Liver (tissue), 9 donors: ENCODE data around the gene CDH13. TPM values are rescaled to one million over a fixed set of nuclear protein-coding genes. Genes with fewer than 3 reads are reported as not detected.

Source experiments
- DNase-seq: peaks from one replicate; pipeline ENCODE4 v3.0.0-alpha.2; 2017; ENCODE audit warnings: low spot score
- H3K27ac ChIP-seq, 2 donors: one replicate each; pipeline ENCODE4 v1.7.0; 2013; ENCODE audit warnings: inconsistent platforms in 2 of 2, low read length in 2 of 2, control low read depth in 1 of 2, low read depth in 1 of 2, mild to moderate bottlenecking in 1 of 2
- H3K27me3 ChIP-seq, 4 donors: one replicate each; pipeline versions ENCODE4 v1.6.1 to v1.7.0; 2013; ENCODE audit warnings: low read length in 3 of 4, inconsistent platforms in 1 of 4, mild to moderate bottlenecking in 1 of 4, moderate library complexity in 1 of 4; ENCODE audit not compliant: control insufficient read depth in 4 of 4, insufficient read depth in 4 of 4
- H3K36me3 ChIP-seq, 4 donors: one replicate each; pipeline versions ENCODE4 v1.6.1 to v1.7.0; 2013; ENCODE audit warnings: low read length in 3 of 4, mild to moderate bottlenecking in 3 of 4, low read depth in 1 of 4, moderate library complexity in 1 of 4; ENCODE audit not compliant: control insufficient read depth in 4 of 4, insufficient read depth in 3 of 4
- H3K4me1 ChIP-seq, 4 donors: one replicate each; pipeline versions ENCODE4 v1.6.1 to v1.7.0; 2013; ENCODE audit warnings: low read length in 3 of 4, mild to moderate bottlenecking in 3 of 4, moderate library complexity in 1 of 4; ENCODE audit not compliant: control insufficient read depth in 4 of 4, insufficient read depth in 4 of 4
- H3K4me3 ChIP-seq, 3 donors: one replicate each; pipeline versions ENCODE4 v1.6.1 to v1.7.0; 2013; ENCODE audit warnings: low read length in 3 of 3, control low read depth in 1 of 3, low read depth in 1 of 3, mild to moderate bottlenecking in 1 of 3
- H3K9ac ChIP-seq, 2 donors: one replicate each; pipeline ENCODE4 v1.7.0; 2013; ENCODE audit warnings: low read length in 2 of 2, mild to moderate bottlenecking in 2 of 2, moderate library complexity in 2 of 2, control low read depth in 1 of 2, low read depth in 1 of 2
- H3K9me3 ChIP-seq, 4 donors: one replicate each; pipeline versions ENCODE4 v1.6.1 to v1.7.0; 2013; ENCODE audit warnings: low read length in 3 of 4; ENCODE audit not compliant: control insufficient read depth in 4 of 4
- ATF3 ChIP-seq: IDR thresholded peaks from 2 replicates; pipeline ENCODE4 v1.6.1; 2016; ENCODE audit warnings: antibody characterized with exemption
- CTCF ChIP-seq: fragments of 150-350 bp; IDR thresholded peaks from 2 replicates; pipeline ENCODE4 v1.5.1; 2017; ENCODE audit warnings: improper control_type of control experiment, low read depth, low read length; ENCODE audit not compliant: missing input control
- EGR1 ChIP-seq, 2 donors: IDR thresholded peaks; 2 replicates each; pipeline ENCODE4 v1.6.1; 2016 to 2018; ENCODE audit warnings: antibody characterized with exemption in 2 of 2, low read depth in 2 of 2
- FOXA1 ChIP-seq: IDR thresholded peaks from 2 replicates; pipeline ENCODE4 v1.6.1; 2016; ENCODE audit warnings: antibody characterized with exemption
- FOXA2 ChIP-seq: IDR thresholded peaks from 2 replicates; pipeline ENCODE4 v1.6.1; 2016; ENCODE audit warnings: antibody characterized with exemption
- GABPA ChIP-seq, 2 donors: IDR thresholded peaks in 1 of 2; conservative IDR thresholded peaks in 1 of 2; 2 replicates each; pipeline ENCODE4 v1.6.1; 2016; ENCODE audit warnings: antibody characterized with exemption in 2 of 2, mild to moderate bottlenecking in 1 of 2, moderate library complexity in 1 of 2
- HNF4A ChIP-seq, 2 donors: conservative IDR thresholded peaks; 2 replicates each; pipeline ENCODE4 v1.6.1; 2016; ENCODE audit warnings: antibody characterized with exemption in 2 of 2, mild to moderate bottlenecking in 2 of 2
- HNF4G ChIP-seq: IDR thresholded peaks from 2 replicates; pipeline ENCODE4 v1.6.1; 2016; ENCODE audit warnings: antibody characterized with exemption
- JUND ChIP-seq, 2 donors: IDR thresholded peaks; 2 replicates each; pipeline ENCODE4 v1.6.1; 2016; ENCODE audit warnings: antibody characterized with exemption in 2 of 2
- MAX ChIP-seq: IDR thresholded peaks from 2 replicates; pipeline ENCODE4 v1.6.1; 2016; ENCODE audit warnings: antibody characterized with exemption
- NR2F2 ChIP-seq: IDR thresholded peaks from 2 replicates; pipeline ENCODE4 v1.6.1; 2016; ENCODE audit warnings: antibody characterized with exemption
- RAD21 ChIP-seq, 2 donors: IDR thresholded peaks; 2 replicates each; pipeline ENCODE4 v1.6.1; 2016; ENCODE audit warnings: antibody characterized with exemption in 2 of 2, mild to moderate bottlenecking in 2 of 2
- REST ChIP-seq: IDR thresholded peaks from 2 replicates; pipeline ENCODE4 v1.6.1; 2016; ENCODE audit warnings: antibody characterized with exemption, mild to moderate bottlenecking
- RXRA ChIP-seq, 2 donors: IDR thresholded peaks; 2 replicates each; pipeline ENCODE4 v1.6.1; 2017 to 2018; ENCODE audit warnings: antibody characterized with exemption in 2 of 2, mild to moderate bottlenecking in 1 of 2
- SP1 ChIP-seq: IDR thresholded peaks from 2 replicates; pipeline ENCODE4 v1.6.1; 2018; ENCODE audit warnings: antibody characterized with exemption, mild to moderate bottlenecking
- YY1 ChIP-seq: IDR thresholded peaks from 2 replicates; pipeline ENCODE4 v1.6.1; 2016; ENCODE audit warnings: antibody characterized with exemption, mild to moderate bottlenecking
- ZBTB33 ChIP-seq: IDR thresholded peaks from 2 replicates; pipeline ENCODE4 v1.6.1; 2016; ENCODE audit warnings: antibody characterized with exemption
- WGBS: extraction: QIAGEN DNeasy Blood & Tissue Kit; methylation state at CpG from one replicate; pipeline ENCODE4 v1.1.7; 2013; 5-methylcytosine and 5-hydroxymethylcytosine counted together
- polyA plus RNA-seq, 2 donors: library from polyadenylated mRNA; stranded (reverse) in 1 of 2; unstranded in 1 of 2; fragments of 200-250 nt in 1 of 2; fragments of >200 nt in 1 of 2; fragmentation: Nextera tagmentation in 1 of 2; extraction: Ambion mirVana in 1 of 2; gene quantifications; one replicate each; pipeline versions ENCODE4 v1.2.1 to v1.2.3, GENCODE V29; 2013 to 2015
- total RNA-seq, 2 donors: library from RNA; depleted of rRNA; stranded (reverse); fragments of >200 nt; gene quantifications; one replicate each; pipeline ENCODE4 v1.2.3, GENCODE V29; 2014
- donor health status: healthy.
- donor health status: healthy.
- donor health status: healthy.
- donor health status: healthy.
- donor health status: healthy.

CDH13 gene
- total and polyA plus RNA-seq, 4 donors = 0.21 to 1.5 (median 0.58) TPM

DNA sequence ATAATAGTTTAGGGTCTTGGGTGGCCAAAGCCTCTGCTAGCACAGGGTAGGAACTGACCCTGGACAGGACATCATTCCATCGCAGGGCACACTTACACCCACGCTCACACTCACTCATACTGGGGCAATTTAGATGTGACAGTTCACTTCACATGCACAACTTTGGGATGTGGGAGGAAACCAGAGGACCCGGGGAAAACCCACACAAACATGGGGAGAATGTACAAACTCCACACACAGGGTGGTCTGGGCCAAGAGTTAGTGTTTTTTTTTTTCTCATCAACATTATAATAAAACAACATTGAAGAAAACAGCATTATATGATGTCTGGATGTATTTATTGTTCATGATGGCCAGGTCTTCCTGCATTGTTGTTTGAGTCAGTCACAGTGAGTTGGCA, 93.6 kb downstream of the CDH13 start:
- WGBS = 86% methylated on average over 3 of the region's 3 CpGs
- DNase-seq = no peak
- no peaks in the 10 kb centered on the region for H3K9me3 ChIP-seq
- no peak overlapping the region for H3K27ac ChIP-seq
- no peak overlapping the region for H3K4me3 ChIP-seq
- H3K9ac ChIP-seq = no peak overlapping the region
- no peaks in the 10 kb centered on the region for H3K36me3 ChIP-seq
- peaks cover 0 to 6% (median 0%) of the 10 kb centered on the region in 4 donors for H3K27me3 ChIP-seq
- no peaks in the 10 kb centered on the region for H3K4me1 ChIP-seq
- TF ChIP-seq REST = no peak
- TF ChIP-seq RXRA (IDR thresholded peaks at IDR 0.05) = no peak
- TF ChIP-seq ZBTB33 = no peak
- no peak for TF ChIP-seq NR2F2
- TF ChIP-seq HNF4G = no peak
- TF ChIP-seq ATF3 = no peak
- TF ChIP-seq GABPA (IDR thresholded peaks at IDR 0.05 in 1 of 2, conservative IDR thresholded peaks at IDR 0.05 in 1 of 2) = no peak
- TF ChIP-seq FOXA2 = no peak
- no peak for TF ChIP-seq RAD21 (IDR thresholded peaks at IDR 0.05)
- TF ChIP-seq FOXA1 = no peak
- TF ChIP-seq HNF4A (conservative IDR thresholded peaks at IDR 0.05) = no peak
- no peak for TF ChIP-seq EGR1 (IDR thresholded peaks at IDR 0.05; ENCODE audit: low read depth in 2 of 2)
- no peak for TF ChIP-seq SP1
- TF ChIP-seq YY1 = no peak

DNA sequence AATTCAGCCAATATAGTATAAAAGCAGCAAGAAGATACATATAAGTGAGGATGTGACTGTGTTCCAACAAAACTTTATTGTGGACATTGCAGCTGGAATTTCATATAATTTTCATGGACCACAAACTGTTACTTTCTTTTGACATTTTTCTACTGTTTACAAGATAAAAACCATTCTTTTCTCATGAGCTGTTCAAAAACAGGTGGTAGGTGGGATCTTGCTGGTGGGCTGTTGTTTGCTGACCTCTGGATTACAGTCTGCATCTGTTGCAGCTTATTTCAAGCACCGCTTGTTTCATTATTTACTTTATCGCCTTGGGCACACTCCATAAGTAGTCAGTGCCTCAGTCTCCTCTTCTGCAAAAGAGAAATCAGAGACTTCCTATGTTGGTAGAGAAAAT, 99.5 kb downstream of the CDH13 start:
- Histone ChIP-seq H3K27ac (no peak overlapping the region), H3K36me3 (no peaks in the 10 kb centered on the region), H3K9me3 (peaks cover 0 to 4% (median 2%) of the 10 kb centered on the region in 4 donors), H3K4me3 (no peak overlapping the region), H3K27me3 (no peaks in the 10 kb centered on the region), H3K9ac (no peak overlapping the region), H3K4me1 (no peaks in the 10 kb centered on the region)
- TF ChIP-seq CTCF = no peak
- TF ChIP-seq EGR1 (IDR thresholded peaks at IDR 0.05; ENCODE audit: low read depth in 2 of 2) = no peak
- TF ChIP-seq GABPA (IDR thresholded peaks at IDR 0.05 in 1 of 2, conservative IDR thresholded peaks at IDR 0.05 in 1 of 2) = no peak
- no peak for TF ChIP-seq MAX
- no peak for TF ChIP-seq HNF4A (conservative IDR thresholded peaks at IDR 0.05)
- no peak for TF ChIP-seq ATF3
- TF ChIP-seq FOXA1 = no peak
- TF ChIP-seq REST = no peak
- no peak for TF ChIP-seq SP1
- no peak for TF ChIP-seq HNF4G
- TF ChIP-seq ZBTB33 = no peak
- TF ChIP-seq YY1 = no peak
- no peak for TF ChIP-seq FOXA2
- no peak for TF ChIP-seq JUND (IDR thresholded peaks at IDR 0.05)
- TF ChIP-seq NR2F2 = no peak
- no peak for TF ChIP-seq RAD21 (IDR thresholded peaks at IDR 0.05)
- WGBS = 85% methylated on average over 2 of the region's 2 CpGs
- DNase-seq = no peak
